ENCODE measurements around the gene EHBP1L1.

Gene EHBP1L1

GRCh38 chr11:65640483-65641296, 64.8 kb downstream of the EHBP1L1 start:
- Histone ChIP-seq H3K79me2 (ENCODE audit: insufficient read depth, low read length) (peaks cover 8% of the 10 kb centered on the region), H3K9ac (ENCODE audit: low read depth, low read length) (no peak overlapping the region), H3K4me1 (ENCODE audit: insufficient read depth, low read length) (peaks cover 43% of the 10 kb centered on the region), H2AFZ (ENCODE audit: low read depth, low read length) (no peak overlapping the region), H3K27me3 (ENCODE audit: insufficient read depth, low read length, poor library complexity) (no peaks in the 10 kb centered on the region), H3K4me2 (ENCODE audit: insufficient read depth, low read length) (no peak overlapping the region), H3K9me3 (ENCODE audit: insufficient read depth, low read length, severe bottlenecking) (no peaks in the 10 kb centered on the region), H4K20me1 (ENCODE audit: insufficient read depth, low read length) (0 out of 2 replicates have a peak, but pooled peaks cover 3% of the 10 kb centered on the region), H3K27ac (ENCODE audit: low read length) (peak overlapping the region; percentile 48), H3K4me3 (ENCODE audit: low read depth in 1 of 2, low read length in 2 of 2) (no peak overlapping the region), H3K36me3 (ENCODE audit: insufficient read depth, low read length) (peaks cover 36% of the 10 kb centered on the region)
- TF ChIP-seq, protein P1, sequence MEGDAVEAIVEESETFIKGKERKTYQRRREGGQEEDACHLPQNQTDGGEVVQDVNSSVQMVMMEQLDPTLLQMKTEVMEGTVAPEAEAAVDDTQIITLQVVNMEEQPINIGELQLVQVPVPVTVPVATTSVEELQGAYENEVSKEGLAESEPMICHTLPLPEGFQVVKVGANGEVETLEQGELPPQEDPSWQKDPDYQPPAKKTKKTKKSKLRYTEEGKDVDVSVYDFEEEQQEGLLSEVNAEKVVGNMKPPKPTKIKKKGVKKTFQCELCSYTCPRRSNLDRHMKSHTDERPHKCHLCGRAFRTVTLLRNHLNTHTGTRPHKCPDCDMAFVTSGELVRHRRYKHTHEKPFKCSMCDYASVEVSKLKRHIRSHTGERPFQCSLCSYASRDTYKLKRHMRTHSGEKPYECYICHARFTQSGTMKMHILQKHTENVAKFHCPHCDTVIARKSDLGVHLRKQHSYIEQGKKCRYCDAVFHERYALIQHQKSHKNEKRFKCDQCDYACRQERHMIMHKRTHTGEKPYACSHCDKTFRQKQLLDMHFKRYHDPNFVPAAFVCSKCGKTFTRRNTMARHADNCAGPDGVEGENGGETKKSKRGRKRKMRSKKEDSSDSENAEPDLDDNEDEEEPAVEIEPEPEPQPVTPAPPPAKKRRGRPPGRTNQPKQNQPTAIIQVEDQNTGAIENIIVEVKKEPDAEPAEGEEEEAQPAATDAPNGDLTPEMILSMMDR (IDR thresholded peaks at IDR 0.05; ENCODE audit: borderline replicate concordance, extremely low read depth, low read length, poor library complexity, severe bottlenecking) = no peak
- no peak for TF ChIP-seq EZH2 (IDR thresholded peaks at IDR 0.05; ENCODE audit: borderline replicate concordance, low read depth, low read length, severe bottlenecking)
- ATAC-seq (ENCODE audit: insufficient read depth, low read depth) (no peak), DNase-seq (no peak)

- H3K27ac ChIP-seq (ENCODE audit: low read length) = no peak overlapping the region
- ATAC-seq (ENCODE audit: insufficient read depth, low read depth) (no peak), DNase-seq (no peak)
- TF ChIP-seq, protein P1 (IDR thresholded peaks at IDR 0.05; ENCODE audit: borderline replicate concordance, extremely low read depth, low read length, poor library complexity, severe bottlenecking) = no peak
- no peak for TF ChIP-seq EZH2 (IDR thresholded peaks at IDR 0.05; ENCODE audit: borderline replicate concordance, low read depth, low read length, severe bottlenecking)
- no peak overlapping the region for H3K4me2 ChIP-seq (ENCODE audit: insufficient read depth, low read length)
- H3K9me3 ChIP-seq (ENCODE audit: insufficient read depth, low read length, severe bottlenecking) = no peaks in the 10 kb centered on the region
- H2AFZ ChIP-seq (ENCODE audit: low read depth, low read length) = no peak overlapping the region
- H4K20me1 ChIP-seq (ENCODE audit: insufficient read depth, low read length) = 0 out of 2 replicates have a peak, but pooled peaks cover 3% of the 10 kb centered on the region
- no peaks in the 10 kb centered on the region for H3K27me3 ChIP-seq (ENCODE audit: insufficient read depth, low read length, poor library complexity)
- H3K9ac ChIP-seq (ENCODE audit: low read depth, low read length) = no peak overlapping the region
- no peak overlapping the region for H3K4me3 ChIP-seq (ENCODE audit: low read depth in 1 of 2, low read length in 2 of 2)
- H3K79me2 ChIP-seq (ENCODE audit: insufficient read depth, low read length) = peaks cover 8% of the 10 kb centered on the region
- peaks cover 34% of the 10 kb centered on the region for H3K36me3 ChIP-seq (ENCODE audit: insufficient read depth, low read length)
- peaks cover 38% of the 10 kb centered on the region for H3K4me1 ChIP-seq (ENCODE audit: insufficient read depth, low read length)
These were observed 65.6 kb downstream of the EHBP1L1 start for GRCh38 chr11:65641297-65642013.

Measured in DND-41 (cell line).